Left lung (tissue), 10 donors: Measurements from ENCODE around the gene TTC17. TPM values are rescaled to one million over a fixed set of nuclear protein-coding genes. Genes with fewer than 3 reads are reported as not detected.

ENCODE experiments used
- ATAC-seq: fragments of 200-7000 bp; cut with Tn5 transposase; one replicate; pipeline ENCODE4 v1.9.1; 2020; ENCODE audit warnings: moderate library complexity
- DNase-seq, 4 donors: peaks; one replicate each; pipeline ENCODE4 v3.0.0-alpha.2; 2013 to 2020
- H3K27ac ChIP-seq, 2 donors: fragments of 200-600 bp; sonication (generic) in 1 of 2; one replicate each; pipeline versions ENCODE4 v1.5.0 to v1.8.0; 2020 to 2021
- H3K27me3 ChIP-seq, 2 donors: fragments of 200-600 bp; sonication (generic) in 1 of 2; one replicate each; pipeline versions ENCODE4 v1.5.0 to v1.8.0; 2020 to 2021
- H3K36me3 ChIP-seq, 2 donors: fragments of 200-600 bp; sonication (generic) in 1 of 2; one replicate each; pipeline versions ENCODE4 v1.5.0 to v1.8.0; 2020 to 2021
- H3K4me1 ChIP-seq, 2 donors: fragments of 200-600 bp; one replicate each; pipeline ENCODE4 v1.8.0; 2021
- H3K4me3 ChIP-seq, 2 donors: fragments of 200-600 bp; sonication (generic) in 1 of 2; one replicate each; pipeline versions ENCODE4 v1.5.0 to v1.8.0; 2020 to 2021; ENCODE audit warnings: mild to moderate bottlenecking in 1 of 2
- H3K9me3 ChIP-seq, 2 donors: fragments of 200-600 bp; sonication (generic) in 1 of 2; one replicate each; pipeline versions ENCODE4 v1.5.0 to v1.8.0; 2020 to 2021
- intact Hi-C, 2 donors: fragments of 100-400 bp; cut with DNase I; formaldehyde crosslinking; loops; one replicate each; pipeline versions ENCODE4 v1.11.2 to v1.14.2; 2022
- polyA plus RNA-seq, 6 donors: library from polyadenylated mRNA; unstranded; fragments of 120-200 nt; gene quantifications; one replicate each; pipeline ENCODE4 v1.2.1, GENCODE V29; 2013; ENCODE audit not compliant: insufficient read length in 6 of 6
- total RNA-seq, 2 donors: library from RNA; stranded (reverse); fragmentation: NEBNext Ultra II Directional; extraction: Animal tissue kit (Norgen Biotek cat#: 25700); gene quantifications; one replicate each; pipeline ENCODE4 v1.2.1, GENCODE V29; 2021
- TF ChIP-seq, protein P1 (sequence below), 2 donors: fragments of 200-600 bp; sonication (generic) in 1 of 2; IDR thresholded peaks; one replicate each; pipeline versions ENCODE4 v1.5.0 to v1.8.0; 2021; ENCODE audit warnings: antibody characterized with exemption in 2 of 2
- donor health status: DM: no; HTN: yes; CAD: no.
- donor health status: DM: no; HTN: no; CAD: no.

Gene TTC17
- total and polyA plus RNA-seq, 8 donors: 71.3 to 216 (median 169) TPM

DNA sequence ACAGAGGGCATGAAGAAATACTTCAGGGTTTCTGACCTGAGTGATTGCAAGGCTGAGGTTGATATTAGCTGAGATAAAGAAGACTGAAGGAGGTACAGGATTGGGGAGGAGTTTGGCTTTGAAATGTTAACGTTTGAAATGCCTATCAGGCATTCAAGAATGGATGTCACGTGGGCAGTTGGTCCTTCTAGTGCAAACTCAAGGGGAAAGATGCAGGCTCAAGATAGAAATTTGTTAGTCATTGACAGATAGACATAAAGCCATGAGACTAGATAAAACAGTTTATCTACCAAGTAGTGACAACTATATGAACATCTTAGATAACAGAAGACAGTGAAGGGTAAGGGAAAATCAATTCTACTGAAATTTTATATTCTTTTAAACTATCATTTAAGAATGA, 23.1 kb downstream of the TTC17 start:
- peaks cover 0 to 29% of the 10 kb centered on the region in 2 donors for H3K36me3 ChIP-seq
- no peak for ATAC-seq
- H3K27me3 ChIP-seq: no peaks in the 10 kb centered on the region
- DNase-seq: no peak
- TF ChIP-seq, protein P1, sequence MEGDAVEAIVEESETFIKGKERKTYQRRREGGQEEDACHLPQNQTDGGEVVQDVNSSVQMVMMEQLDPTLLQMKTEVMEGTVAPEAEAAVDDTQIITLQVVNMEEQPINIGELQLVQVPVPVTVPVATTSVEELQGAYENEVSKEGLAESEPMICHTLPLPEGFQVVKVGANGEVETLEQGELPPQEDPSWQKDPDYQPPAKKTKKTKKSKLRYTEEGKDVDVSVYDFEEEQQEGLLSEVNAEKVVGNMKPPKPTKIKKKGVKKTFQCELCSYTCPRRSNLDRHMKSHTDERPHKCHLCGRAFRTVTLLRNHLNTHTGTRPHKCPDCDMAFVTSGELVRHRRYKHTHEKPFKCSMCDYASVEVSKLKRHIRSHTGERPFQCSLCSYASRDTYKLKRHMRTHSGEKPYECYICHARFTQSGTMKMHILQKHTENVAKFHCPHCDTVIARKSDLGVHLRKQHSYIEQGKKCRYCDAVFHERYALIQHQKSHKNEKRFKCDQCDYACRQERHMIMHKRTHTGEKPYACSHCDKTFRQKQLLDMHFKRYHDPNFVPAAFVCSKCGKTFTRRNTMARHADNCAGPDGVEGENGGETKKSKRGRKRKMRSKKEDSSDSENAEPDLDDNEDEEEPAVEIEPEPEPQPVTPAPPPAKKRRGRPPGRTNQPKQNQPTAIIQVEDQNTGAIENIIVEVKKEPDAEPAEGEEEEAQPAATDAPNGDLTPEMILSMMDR (IDR thresholded peaks at IDR 0.05): no peak
- H3K9me3 ChIP-seq: no peaks in the 10 kb centered on the region
- peaks cover 0 to 2% of the 10 kb centered on the region in 2 donors for H3K4me1 ChIP-seq
- H3K27ac ChIP-seq: no peak overlapping the region
- no peak overlapping the region for H3K4me3 ChIP-seq
- intact Hi-C loops: no loop called here

DNA sequence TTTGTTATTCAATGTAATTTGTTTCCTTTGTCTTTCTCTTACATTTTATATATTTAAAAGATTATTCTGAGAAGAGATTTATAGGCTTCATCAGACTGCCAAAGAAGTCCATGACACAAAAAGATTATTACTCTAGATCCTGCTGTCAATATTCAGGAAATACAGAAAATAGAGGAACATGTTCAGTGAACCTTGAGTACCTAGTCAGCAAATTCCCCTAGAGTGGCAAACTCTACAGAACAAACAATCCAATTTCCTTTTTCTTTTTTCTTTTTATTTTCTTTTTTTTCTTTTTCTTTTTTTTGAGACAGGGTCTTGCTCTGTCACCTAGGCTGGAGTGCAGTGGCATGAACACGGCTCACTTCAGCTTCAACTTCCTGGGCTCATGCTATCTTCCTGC, 23.9 kb downstream of the TTC17 start:
- no peak for ATAC-seq
- Histone ChIP-seq H3K27me3 (no peaks in the 10 kb centered on the region), H3K4me3 (no peak overlapping the region), H3K9me3 (no peaks in the 10 kb centered on the region), H3K36me3 (peaks cover 0 to 29% of the 10 kb centered on the region in 2 donors), H3K27ac (no peak overlapping the region), H3K4me1 (no peaks in the 10 kb centered on the region)
- no peak for DNase-seq
- TF ChIP-seq, protein P1 (IDR thresholded peaks at IDR 0.05): no peak
- intact Hi-C loops: no loop called here

DNA sequence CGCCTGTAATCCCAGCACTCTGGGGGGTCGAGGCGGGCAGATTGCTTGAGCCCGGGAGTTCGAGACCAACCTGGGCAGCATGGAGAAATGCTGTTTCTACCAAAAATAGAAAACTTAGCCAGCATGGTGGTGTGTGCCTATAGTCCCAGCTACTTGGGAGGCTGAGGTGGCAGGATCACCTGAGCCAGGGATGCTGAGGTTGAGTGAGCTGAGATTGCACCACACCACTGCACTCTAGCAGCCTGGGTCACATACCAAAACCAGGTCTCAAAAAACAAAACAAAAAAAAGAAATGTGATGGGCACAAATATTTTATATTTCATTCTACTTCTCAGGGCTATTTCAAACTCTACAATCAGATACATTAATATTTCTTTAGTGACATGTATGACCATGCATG, 25.7 kb downstream of the TTC17 start:
- ATAC-seq: no peak
- TF ChIP-seq, protein P1 (IDR thresholded peaks at IDR 0.05): no peak
- no peaks in the 10 kb centered on the region for H3K27me3 ChIP-seq
- DNase-seq: no peak
- H3K36me3 ChIP-seq: peaks cover 0 to 27% of the 10 kb centered on the region in 2 donors
- H3K9me3 ChIP-seq: no peaks in the 10 kb centered on the region
- H3K27ac ChIP-seq: no peak overlapping the region
- no peak overlapping the region for H3K4me3 ChIP-seq
- H3K4me1 ChIP-seq: no peaks in the 10 kb centered on the region
- intact Hi-C loops: no loop called here

DNA sequence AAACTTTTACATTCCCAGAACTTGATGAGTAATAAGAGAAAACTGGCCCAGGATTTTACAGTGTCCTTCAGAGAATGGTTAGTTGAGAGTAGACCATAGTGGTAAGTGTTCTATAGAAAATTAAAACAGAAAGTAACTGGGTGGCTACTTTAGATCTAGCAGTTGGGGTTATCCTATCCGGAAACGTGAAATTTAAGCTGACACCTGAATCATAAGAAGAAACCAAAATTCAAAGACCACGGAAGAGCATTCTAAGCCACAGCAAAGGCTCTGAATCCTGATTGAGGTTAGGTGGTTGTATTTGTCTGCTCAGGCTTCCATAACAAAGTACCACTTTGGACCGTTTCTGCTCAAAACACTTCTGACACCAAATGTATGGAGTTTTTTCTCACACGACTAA, 34.0 kb downstream of the TTC17 start:
- intact Hi-C loops: no loop called here
- Histone ChIP-seq H3K36me3 (peaks cover 0 to 78% of the 10 kb centered on the region in 2 donors), H3K27ac (no peak overlapping the region), H3K4me3 (no peak overlapping the region), H3K4me1 (no peaks in the 10 kb centered on the region), H3K9me3 (no peaks in the 10 kb centered on the region), H3K27me3 (no peaks in the 10 kb centered on the region)
- ATAC-seq (no peak), DNase-seq (no peak)
- TF ChIP-seq, protein P1 (IDR thresholded peaks at IDR 0.05): no peak

DNA sequence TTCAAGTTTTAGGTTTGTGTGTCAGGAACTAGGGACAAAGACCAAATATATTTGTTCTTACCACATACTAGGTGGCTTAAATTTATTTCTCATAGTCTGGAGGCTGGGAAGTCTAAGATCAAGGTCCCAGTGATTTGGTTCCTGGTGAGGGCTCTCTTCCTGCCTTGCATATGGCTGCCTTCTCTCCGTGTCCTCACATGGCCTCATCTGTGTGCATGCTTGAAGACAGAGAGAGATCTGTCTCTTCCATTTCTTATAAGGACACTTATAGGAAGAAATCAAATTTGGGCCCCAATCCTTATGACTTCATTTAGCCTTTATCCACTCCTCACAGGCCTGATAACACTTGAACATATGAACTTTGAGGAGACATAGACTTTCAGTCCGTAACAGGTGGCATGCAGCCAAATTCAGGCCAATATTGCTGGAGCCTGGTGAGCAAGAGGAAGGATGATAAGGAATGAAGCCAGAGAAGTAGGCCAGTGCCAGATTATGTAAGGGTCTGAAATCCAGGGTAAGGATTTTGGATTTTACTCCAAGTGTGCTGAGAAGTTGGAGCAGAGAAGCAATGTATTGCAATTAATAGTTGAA, 35.1 kb downstream of the TTC17 start:
- intact Hi-C loops: no loop called here
- Histone ChIP-seq H3K4me1 (no peaks in the 10 kb centered on the region), H3K4me3 (no peak overlapping the region), H3K27me3 (no peaks in the 10 kb centered on the region), H3K36me3 (peaks cover 0 to 88% of the 10 kb centered on the region in 2 donors), H3K27ac (no peak overlapping the region), H3K9me3 (no peaks in the 10 kb centered on the region)
- DNase-seq (peak in 1 of 4 donors; percentile 10), ATAC-seq (no peak)
- TF ChIP-seq, protein P1 (IDR thresholded peaks at IDR 0.05): no peak
